ENCODE data around the gene KIF11. TPM values are rescaled to one million over a fixed set of nuclear protein-coding genes. Genes with fewer than 3 reads are reported as not detected.

Gene KIF11
- polyA plus RNA-seq, 3 donors from 2014 or later = 0.55 to 2.0 (median 1.4) TPM

DNA sequence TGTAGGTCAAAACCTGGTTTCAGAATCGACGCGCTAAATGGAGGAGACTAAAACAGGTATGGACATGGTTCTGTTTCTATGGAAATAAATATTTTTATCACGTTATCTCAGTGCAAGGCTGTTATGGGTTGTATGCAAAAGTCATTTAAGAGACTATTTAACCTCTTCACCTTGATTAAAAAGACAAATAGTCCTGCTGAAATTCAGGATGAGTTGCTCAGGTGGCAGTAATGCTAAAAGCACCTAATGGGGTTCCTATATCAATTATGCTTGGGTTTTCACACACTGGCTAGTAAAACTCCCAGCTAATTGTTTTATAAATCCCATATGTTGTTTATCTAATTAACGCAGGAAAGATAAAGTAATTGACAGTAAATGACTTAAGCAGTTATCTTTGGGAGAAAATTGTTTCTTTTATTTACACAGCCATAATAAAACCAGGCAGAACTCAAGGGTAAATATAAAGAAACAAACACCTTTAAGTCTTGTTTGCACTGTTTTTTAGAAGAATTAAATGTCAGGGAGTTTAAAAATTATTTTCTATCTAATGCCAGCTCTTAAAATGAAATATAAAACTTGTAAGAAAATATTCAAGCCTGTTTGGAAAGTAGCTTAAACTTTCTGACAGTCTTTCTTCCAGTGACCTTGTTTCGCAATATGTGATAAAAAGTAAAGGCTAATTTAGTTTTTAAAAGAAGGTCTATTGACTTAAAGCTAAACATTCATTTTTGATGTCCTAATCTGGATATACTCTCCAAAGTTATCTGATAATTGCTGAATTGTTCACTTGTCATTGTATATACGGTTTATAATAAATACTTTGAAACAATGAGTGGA is 100.0 kb downstream of the KIF11 start:
- peak overlapping the region; percentile 9 to 91 (median 52) for H3K4me3 Mint-ChIP-seq
- no peaks in the 10 kb centered on the region for H3K9me3 Mint-ChIP-seq
- DNase-seq = no peak
- H3K27me3 Mint-ChIP-seq (ENCODE audit: low read depth in 3 of 3) = peaks cover 12 to 37% (median 26%) of the 10 kb centered on the region in 3 donors
- H3K4me1 Mint-ChIP-seq = peaks cover 30 to 47% of the 10 kb centered on the region in 2 donors
- peaks cover 5 to 20% (median 8%) of the 10 kb centered on the region in 3 donors for H3K36me3 Mint-ChIP-seq
- H3K27ac Mint-ChIP-seq = peak overlapping the region in 1 of 6 donors; percentile 31

GRCh38 chr10:92693534-92693893 is 100.6 kb downstream of the KIF11 start:
- H3K4me1 Mint-ChIP-seq = peaks cover 33 to 49% of the 10 kb centered on the region in 2 donors
- DNase-seq = no peak
- H3K27ac Mint-ChIP-seq = no peak overlapping the region
- peaks cover 5 to 20% (median 8%) of the 10 kb centered on the region in 3 donors for H3K36me3 Mint-ChIP-seq
- no peaks in the 10 kb centered on the region for H3K9me3 Mint-ChIP-seq
- H3K27me3 Mint-ChIP-seq (ENCODE audit: low read depth in 3 of 3) = peaks cover 12 to 38% (median 28%) of the 10 kb centered on the region in 3 donors
- no peak overlapping the region for H3K4me3 Mint-ChIP-seq

- Mint-ChIP-seq H3K9me3 (no peaks in the 10 kb centered on the region), H3K27me3 (ENCODE audit: low read depth in 3 of 3) (peaks cover 20 to 37% (median 33%) of the 10 kb centered on the region in 3 donors), H3K36me3 (peaks cover 5 to 20% (median 8%) of the 10 kb centered on the region in 3 donors), H3K27ac (no peak overlapping the region), H3K4me3 (no peak overlapping the region), H3K4me1 (peaks cover 37 to 53% of the 10 kb centered on the region in 2 donors)
- DNase-seq = no peak
Measured at GRCh38 chr10:92695679-92696605, 103.0 kb downstream of the KIF11 start.

GRCh38 chr10:92696606-92697383 is 103.9 kb downstream of the KIF11 start:
- DNase-seq = no peak
- no peak overlapping the region for H3K4me3 Mint-ChIP-seq
- H3K27me3 Mint-ChIP-seq (ENCODE audit: low read depth in 3 of 3) = peaks cover 21 to 34% (median 31%) of the 10 kb centered on the region in 3 donors
- peaks cover 5 to 17% (median 8%) of the 10 kb centered on the region in 3 donors for H3K36me3 Mint-ChIP-seq
- peaks cover 29 to 45% of the 10 kb centered on the region in 2 donors for H3K4me1 Mint-ChIP-seq
- no peaks in the 10 kb centered on the region for H3K9me3 Mint-ChIP-seq
- H3K27ac Mint-ChIP-seq = no peak overlapping the region

DNA sequence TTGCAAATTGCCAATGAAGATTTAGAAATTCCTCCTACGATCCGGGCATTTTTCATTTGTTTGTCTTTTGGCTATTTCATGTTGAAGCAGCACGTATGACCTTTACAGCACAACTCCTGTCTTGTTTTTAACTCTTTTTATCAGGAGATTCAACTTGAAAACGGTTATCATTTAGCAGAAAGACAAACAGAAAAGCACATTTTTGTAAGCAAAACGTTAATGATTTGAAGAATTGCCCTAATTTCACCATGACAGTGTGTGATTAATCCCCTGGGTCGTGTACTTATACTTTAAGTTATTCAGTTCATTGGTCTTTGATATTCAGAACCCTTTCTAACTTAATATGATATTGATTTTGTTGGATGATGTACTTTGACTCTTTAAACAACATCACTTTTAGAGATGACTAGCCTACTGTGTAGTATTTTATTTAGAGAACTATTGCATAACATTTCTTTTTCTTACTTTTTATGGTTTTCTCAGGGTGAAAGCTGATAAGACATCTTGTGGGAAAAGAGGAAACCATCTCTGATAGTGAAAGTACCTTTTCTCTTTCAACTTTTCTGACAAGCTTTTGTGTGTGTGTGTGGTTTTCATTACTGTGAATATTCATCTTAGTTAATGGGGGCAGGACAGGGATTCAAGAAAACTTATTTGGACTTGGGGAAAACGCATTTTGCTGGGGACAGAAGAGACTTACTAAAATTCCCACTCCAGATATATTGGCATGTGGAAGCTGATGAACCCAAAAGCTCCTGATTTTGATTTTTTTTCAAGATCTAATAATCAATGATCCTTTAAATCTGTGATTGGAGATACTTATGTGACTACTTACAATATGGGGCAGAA is 105.0 kb downstream of the KIF11 start:
- peak; percentile 38 to 40 (median 40) for DNase-seq
- Mint-ChIP-seq H3K36me3 (peaks cover 5 to 15% (median 8%) of the 10 kb centered on the region in 3 donors), H3K27me3 (ENCODE audit: low read depth in 3 of 3) (peaks cover 18 to 30% (median 27%) of the 10 kb centered on the region in 3 donors), H3K9me3 (no peaks in the 10 kb centered on the region), H3K27ac (no peak overlapping the region), H3K4me3 (peak overlapping the region; percentile 5 to 68 (median 50)), H3K4me1 (peaks cover 30 to 34% of the 10 kb centered on the region in 2 donors)

- no peaks in the 10 kb centered on the region for H3K9me3 Mint-ChIP-seq
- H3K36me3 Mint-ChIP-seq = peaks cover 5 to 13% (median 5%) of the 10 kb centered on the region in 3 donors
- peaks cover 30% of the 10 kb centered on the region in 2 donors for H3K4me1 Mint-ChIP-seq
- H3K27me3 Mint-ChIP-seq (ENCODE audit: low read depth in 3 of 3) = peaks cover 18 to 34% (median 33%) of the 10 kb centered on the region in 3 donors
- peak overlapping the region; percentile 67 to 88 (median 85) for H3K4me3 Mint-ChIP-seq
- peak overlapping the region in 2 of 6 donors; percentile 37 to 51 for H3K27ac Mint-ChIP-seq
- no peak for DNase-seq
Measured at GRCh38 chr10:92699193-92699517, 106.2 kb downstream of the KIF11 start.

DNA sequence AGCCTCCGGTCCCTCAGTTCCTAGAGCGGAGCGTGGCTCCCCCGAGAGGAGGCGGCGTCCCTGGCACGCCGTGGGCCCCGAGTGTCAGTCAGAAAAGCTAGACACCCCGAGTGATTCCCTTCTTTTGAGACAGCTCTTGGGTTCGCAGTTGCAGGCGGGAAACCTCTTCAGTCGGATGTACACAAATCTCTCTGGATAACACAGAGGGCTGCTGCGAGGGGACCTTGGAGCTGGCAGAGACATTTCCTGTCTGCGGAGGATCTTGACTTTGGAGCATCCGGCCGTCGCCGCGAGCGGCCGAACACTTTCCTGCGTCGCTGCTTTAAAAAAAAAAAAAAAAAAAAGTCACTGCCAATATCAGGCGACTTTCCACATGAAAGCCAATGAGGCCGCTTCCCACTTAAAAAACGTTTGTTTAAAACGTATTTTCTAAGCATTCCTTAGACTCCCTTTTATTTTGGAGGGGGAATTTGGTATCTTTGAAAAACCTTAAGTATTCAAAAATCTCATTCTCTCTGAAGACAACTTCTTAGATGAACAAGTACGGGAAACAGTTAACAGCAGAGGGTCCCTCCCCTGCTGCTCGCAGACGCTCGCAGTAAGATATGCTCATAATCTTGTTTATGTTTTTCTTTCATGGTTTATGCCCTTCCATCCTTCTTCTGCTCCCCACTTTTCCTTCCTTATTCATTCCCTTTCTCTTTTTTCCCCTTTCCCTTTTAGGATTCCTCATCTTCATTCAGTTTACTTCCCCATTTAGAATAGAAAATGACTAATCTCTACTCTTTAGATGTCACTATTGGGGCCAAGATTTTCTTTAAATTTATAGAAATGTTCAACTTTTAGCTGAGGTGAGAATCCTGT is 106.8 kb downstream of the KIF11 start:
- Mint-ChIP-seq H3K27ac (peak overlapping the region in 2 of 6 donors; percentile 22 to 37), H3K9me3 (no peaks in the 10 kb centered on the region), H3K4me1 (peaks cover 30% of the 10 kb centered on the region in 2 donors), H3K27me3 (ENCODE audit: low read depth in 3 of 3) (peaks cover 18 to 35% (median 35%) of the 10 kb centered on the region in 3 donors), H3K36me3 (peaks cover 0 to 7% (median 5%) of the 10 kb centered on the region in 3 donors), H3K4me3 (peak overlapping the region; percentile 67 to 88 (median 85))
- peak; percentile 35 to 44 (median 38) for DNase-seq

GRCh38 chr10:92702301-92702916 is 109.5 kb downstream of the KIF11 start:
- H3K36me3 Mint-ChIP-seq = no peaks in the 10 kb centered on the region
- no peaks in the 10 kb centered on the region for H3K9me3 Mint-ChIP-seq
- H3K27ac Mint-ChIP-seq = no peak overlapping the region
- H3K4me1 Mint-ChIP-seq = peaks cover 25 to 28% of the 10 kb centered on the region in 2 donors
- no peak for DNase-seq
- peak overlapping the region in 2 of 5 donors; percentile 36 to 38 for H3K4me3 Mint-ChIP-seq
- H3K27me3 Mint-ChIP-seq (ENCODE audit: low read depth in 3 of 3) = peaks cover 18 to 38% (median 37%) of the 10 kb centered on the region in 3 donors

Other genes with a start within 250 kb of the KIF11 start
- 10 to 100 TPM in 2 of 3 donors, 1 to 10 TPM in 1; 8.3 to 18.2 (median 14.1) TPM for gene IDE, start 19.0 kb upstream of the KIF11 start, polyA plus RNA-seq
- gene HHEX, start 96.8 kb downstream of the KIF11 start, polyA plus RNA-seq = 1 to 10 TPM; 5.5 to 9.0 (median 7.3) TPM